Kidney (tissue), 14 donors: ENCODE results near the gene PRLH. TPM values are rescaled to one million over a fixed set of nuclear protein-coding genes. Genes with fewer than 3 reads are reported as not detected.

Experiments
- DNase-seq, 5 donors: peaks; one replicate each; pipeline ENCODE4 v3.0.0-alpha.2; 2013 to 2020
- FAIRE-seq: peaks from 2 replicates; lab custom pipeline; 2012; peaks lifted over from hg19 to GRCh38; lab: Jason Lieb, UNC
- H3K27ac ChIP-seq, 2 donors: one replicate each; pipeline ENCODE4 v1.7.0; 2013; ENCODE audit warnings: low read depth in 2 of 2, low read length in 2 of 2, inconsistent platforms in 1 of 2
- H3K27me3 ChIP-seq: one replicate; pipeline ENCODE4 v1.7.1; 2013; ENCODE audit warnings: low read length, inconsistent platforms; ENCODE audit not compliant: control insufficient read depth, insufficient read depth
- H3K36me3 ChIP-seq, 3 donors: one replicate each; pipeline versions ENCODE4 v1.7.0 to v1.7.1; 2013; ENCODE audit warnings: low read length in 3 of 3, control low read depth in 1 of 3, inconsistent platforms in 1 of 3; ENCODE audit not compliant: insufficient read depth in 3 of 3, control insufficient read depth in 2 of 3
- H3K4me1 ChIP-seq, 3 donors: one replicate each; pipeline versions ENCODE4 v1.7.0 to v1.7.1; 2013; ENCODE audit warnings: low read length in 3 of 3, inconsistent platforms in 1 of 3, low read depth in 1 of 3; ENCODE audit not compliant: control insufficient read depth in 2 of 3, insufficient read depth in 2 of 3
- H3K4me3 ChIP-seq, 3 donors: one replicate each; pipeline versions ENCODE4 v1.7.0 to v1.8.1; 2013; ENCODE audit warnings: low read length in 3 of 3, control low read depth in 1 of 3, inconsistent platforms in 1 of 3
- H3K9ac ChIP-seq, 3 donors: one replicate each; pipeline versions ENCODE4 v1.7.0 to v1.7.1; 2013; ENCODE audit warnings: low read length in 3 of 3, control low read depth in 1 of 3, inconsistent platforms in 1 of 3
- H3K9me3 ChIP-seq, 3 donors: one replicate each; pipeline versions ENCODE4 v1.7.0 to v1.7.1; 2013; ENCODE audit warnings: low read length in 3 of 3, control low read depth in 1 of 3, inconsistent platforms in 1 of 3; ENCODE audit not compliant: control insufficient read depth in 2 of 3, insufficient read depth in 1 of 3
- intact Hi-C: fragments of 100-400 bp; cut with DNase I; formaldehyde crosslinking; loops from one replicate; pipeline ENCODE4 v1.11.1; 2022
- polyA plus RNA-seq: library from polyadenylated mRNA; stranded (reverse); fragments of 350-450 nt; fragmentation: Illumina TruSeq; extraction: RNeasy Lipid Tissue Mini Kit (QIAGEN cat#74804); gene quantifications from one replicate; pipeline ENCODE4 v1.2.3, GENCODE V29; 2014; ENCODE audit warnings: low read depth, low replicate concordance; ENCODE audit not compliant: insufficient read depth
- total RNA-seq: library from RNA; stranded (reverse); fragmentation: NEBNext Ultra II Directional; extraction: Animal tissue kit (Norgen Biotek cat#: 25700); gene quantifications from one replicate; pipeline ENCODE4 v1.2.1, GENCODE V29; 2021
- TF ChIP-seq, protein P1 (sequence below): IDR thresholded peaks from 3 replicates; pipeline ENCODE4 v1.5.1; 2012; ENCODE audit warnings: mild to moderate bottlenecking, moderate library complexity, borderline replicate concordance; ENCODE audit not compliant: insufficient read depth; ENCODE audit errors: extremely low read depth
- donor health status: control.
- donor health status: control.
- donor health status: control.
- donor health status: control.
- donor health status: control.
- donor health status: DM: yes; HTN: yes; CAD: no.
- donor health status: Normal renal cell carcinoma (clear cell type).

The PRLH gene
- total and polyA plus RNA-seq, 2 donors from 2014 or later, result not detected

DNA sequence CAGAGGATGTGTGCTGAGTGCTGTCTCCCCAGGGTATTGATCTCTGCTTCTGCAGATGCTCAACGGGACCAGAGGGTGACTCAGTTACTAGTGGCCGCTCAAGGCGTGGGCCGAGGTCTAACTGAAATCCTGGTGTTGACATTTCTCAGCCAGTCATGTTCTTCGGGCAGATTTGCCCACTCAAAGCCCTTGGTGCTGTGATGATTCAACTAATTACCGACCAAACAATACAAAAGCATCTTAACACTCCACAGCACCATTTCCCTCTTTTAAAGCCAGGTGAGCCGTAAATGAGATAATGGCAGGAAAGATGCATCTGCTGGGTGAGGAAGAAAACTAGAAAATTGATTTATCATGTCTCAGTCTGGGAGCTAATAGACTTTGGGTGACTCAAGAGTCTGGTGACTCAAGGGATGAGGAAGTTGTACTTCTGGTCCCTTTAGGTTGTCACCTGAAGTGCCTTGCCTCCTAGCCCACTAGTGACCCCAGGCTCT is 32.7 kb upstream of the PRLH start:
- Histone ChIP-seq H3K36me3 (no peaks in the 10 kb centered on the region), H3K4me1 (no peaks in the 10 kb centered on the region), H3K4me3 (no peak overlapping the region), H3K27ac (no peak overlapping the region), H3K9ac (no peak overlapping the region), H3K9me3 (no peaks in the 10 kb centered on the region), H3K27me3 (no peaks in the 10 kb centered on the region)
- intact Hi-C loops, result no loop called here
- TF ChIP-seq, protein P1, sequence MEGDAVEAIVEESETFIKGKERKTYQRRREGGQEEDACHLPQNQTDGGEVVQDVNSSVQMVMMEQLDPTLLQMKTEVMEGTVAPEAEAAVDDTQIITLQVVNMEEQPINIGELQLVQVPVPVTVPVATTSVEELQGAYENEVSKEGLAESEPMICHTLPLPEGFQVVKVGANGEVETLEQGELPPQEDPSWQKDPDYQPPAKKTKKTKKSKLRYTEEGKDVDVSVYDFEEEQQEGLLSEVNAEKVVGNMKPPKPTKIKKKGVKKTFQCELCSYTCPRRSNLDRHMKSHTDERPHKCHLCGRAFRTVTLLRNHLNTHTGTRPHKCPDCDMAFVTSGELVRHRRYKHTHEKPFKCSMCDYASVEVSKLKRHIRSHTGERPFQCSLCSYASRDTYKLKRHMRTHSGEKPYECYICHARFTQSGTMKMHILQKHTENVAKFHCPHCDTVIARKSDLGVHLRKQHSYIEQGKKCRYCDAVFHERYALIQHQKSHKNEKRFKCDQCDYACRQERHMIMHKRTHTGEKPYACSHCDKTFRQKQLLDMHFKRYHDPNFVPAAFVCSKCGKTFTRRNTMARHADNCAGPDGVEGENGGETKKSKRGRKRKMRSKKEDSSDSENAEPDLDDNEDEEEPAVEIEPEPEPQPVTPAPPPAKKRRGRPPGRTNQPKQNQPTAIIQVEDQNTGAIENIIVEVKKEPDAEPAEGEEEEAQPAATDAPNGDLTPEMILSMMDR, result no peak
- FAIRE-seq, result no peak
- DNase-seq, result no peak

DNA sequence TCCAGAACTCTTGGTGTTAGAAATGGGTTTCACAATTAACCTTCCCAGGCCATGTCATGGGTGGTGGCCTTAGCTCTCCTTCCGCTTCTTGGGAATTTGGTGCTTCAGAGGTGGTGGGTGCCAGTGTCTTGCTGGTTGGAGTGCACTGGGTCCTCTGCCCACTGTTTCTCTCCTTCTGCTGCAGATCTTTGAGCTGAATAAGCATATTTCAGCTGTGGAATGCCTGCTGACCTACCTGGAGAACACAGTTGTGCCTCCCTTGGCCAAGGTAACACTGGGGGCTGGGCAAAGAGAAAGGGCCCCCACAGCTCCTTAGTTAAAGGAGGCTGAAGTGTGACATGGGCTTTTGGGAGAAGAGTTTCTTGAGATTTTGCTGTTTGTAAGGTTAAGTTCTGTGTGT is 32.0 kb upstream of the PRLH start:
- H3K9me3 ChIP-seq, result no peaks in the 10 kb centered on the region
- no peak overlapping the region for H3K9ac ChIP-seq
- FAIRE-seq (no peak), DNase-seq (no peak)
- no peaks in the 10 kb centered on the region for H3K36me3 ChIP-seq
- no peak overlapping the region for H3K27ac ChIP-seq
- no peaks in the 10 kb centered on the region for H3K27me3 ChIP-seq
- H3K4me1 ChIP-seq, result no peaks in the 10 kb centered on the region
- intact Hi-C loops, result no loop called here
- TF ChIP-seq, protein P1, result no peak
- H3K4me3 ChIP-seq, result no peak overlapping the region

DNA sequence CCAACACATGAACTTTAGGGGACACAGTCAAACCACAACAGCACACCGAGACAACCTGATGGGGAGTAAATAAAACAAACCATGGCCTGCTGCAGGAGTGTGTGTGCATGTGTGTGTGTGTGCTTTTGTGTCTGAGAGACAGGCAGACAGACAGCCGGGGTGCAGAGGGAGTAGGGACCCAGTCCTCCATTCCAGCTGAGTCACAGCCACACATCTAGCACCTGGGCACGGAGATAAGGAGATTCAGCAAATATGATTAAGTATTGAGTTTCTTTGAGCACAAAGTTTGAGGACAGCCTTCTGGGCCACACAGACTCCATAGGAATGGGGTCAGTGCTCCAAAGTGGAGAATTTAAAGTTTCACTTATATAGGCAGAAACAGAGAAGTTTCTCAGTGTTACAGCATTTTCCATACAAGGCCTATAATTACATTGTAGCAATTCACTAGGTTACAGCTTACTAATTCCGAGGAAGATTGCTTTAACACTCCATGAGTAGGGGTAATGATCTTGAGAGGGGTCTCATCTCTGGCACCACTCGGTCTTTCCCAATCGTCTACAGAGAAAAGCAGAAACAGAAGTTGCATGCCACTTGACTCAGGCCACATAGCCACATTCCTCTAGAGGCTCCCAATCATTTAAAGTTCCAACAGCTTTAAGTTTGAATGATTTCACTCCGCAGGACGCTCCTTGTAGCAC is 30.8 kb upstream of the PRLH start:
- H3K36me3 ChIP-seq, result no peaks in the 10 kb centered on the region
- intact Hi-C loops, result no loop called here
- no peaks in the 10 kb centered on the region for H3K9me3 ChIP-seq
- TF ChIP-seq, protein P1, result no peak
- no peak overlapping the region for H3K27ac ChIP-seq
- DNase-seq, result no peak
- no peak for FAIRE-seq
- no peak overlapping the region for H3K4me3 ChIP-seq
- no peak overlapping the region for H3K9ac ChIP-seq
- no peaks in the 10 kb centered on the region for H3K27me3 ChIP-seq
- no peaks in the 10 kb centered on the region for H3K4me1 ChIP-seq

DNA sequence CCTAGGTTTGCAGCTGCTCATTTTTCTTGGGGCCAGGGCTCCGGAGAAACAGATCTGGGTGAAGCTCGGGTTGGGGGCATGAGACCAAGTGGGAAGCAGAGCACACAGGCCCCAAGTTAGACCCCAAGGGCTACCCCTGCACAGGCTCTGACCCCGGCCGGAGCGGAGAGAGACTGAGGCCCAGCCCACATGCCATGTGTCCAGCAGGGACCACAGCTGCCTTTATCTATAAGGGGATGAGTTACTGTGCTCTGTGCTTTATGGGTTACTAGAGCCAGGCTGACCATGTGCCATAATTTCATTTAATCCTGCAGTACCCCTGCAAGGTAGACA is 30.3 kb upstream of the PRLH start:
- no peaks in the 10 kb centered on the region for H3K36me3 ChIP-seq
- no peak overlapping the region for H3K27ac ChIP-seq
- DNase-seq, result no peak
- TF ChIP-seq, protein P1, result no peak
- H3K27me3 ChIP-seq, result no peaks in the 10 kb centered on the region
- intact Hi-C loops, result no loop called here
- no peak overlapping the region for H3K9ac ChIP-seq
- H3K4me3 ChIP-seq, result no peak overlapping the region
- H3K4me1 ChIP-seq, result no peaks in the 10 kb centered on the region
- no peaks in the 10 kb centered on the region for H3K9me3 ChIP-seq
- FAIRE-seq, result no peak
